Neural cell (in vitro differentiated cells): ENCODE data around the gene HJV. TPM values are rescaled to one million over a fixed set of nuclear protein-coding genes. Genes with fewer than 3 reads are reported as not detected.

Source experiments
- H2AFZ ChIP-seq: fragments of 200-600, 300-800 bp; sonication (generic), shearing (Covaris generic); 2 replicates; pipeline ENCODE4 v1.6.0; 2014; ENCODE audit warnings: low read depth, mild to moderate bottlenecking, antibody characterized with exemption, low read length, moderate library complexity
- H3F3A ChIP-seq: fragments of 200-600 bp; shearing (Covaris generic); 2 replicates; pipeline ENCODE4 v1.6.1; 2016; ENCODE audit warnings: mild to moderate bottlenecking, moderate library complexity, mixed read lengths, antibody characterized with exemption, low read length; ENCODE audit not compliant: insufficient read depth, poor library complexity, severe bottlenecking
- H3K27ac ChIP-seq: fragments of 200-600, 300-800 bp; sonication (generic), shearing (Covaris generic); 2 replicates; pipeline ENCODE4 v1.5.1; 2014; ENCODE audit warnings: mild to moderate bottlenecking, low read length, moderate library complexity
- H3K27me3 ChIP-seq: fragments of 300-800, 200-600 bp; sonication (generic), shearing (Covaris generic); 2 replicates; pipeline ENCODE4 v1.6.0; 2014; ENCODE audit warnings: mild to moderate bottlenecking, low read depth, low read length, moderate library complexity; ENCODE audit not compliant: insufficient read depth
- H3K36me3 ChIP-seq: fragments of 300-800, 200-600 bp; sonication (generic), shearing (Covaris generic); 2 replicates; pipeline ENCODE4 v1.5.1; 2014; ENCODE audit warnings: mild to moderate bottlenecking, antibody characterized with exemption, low read length, moderate library complexity; ENCODE audit not compliant: insufficient read depth
- H3K4me2 ChIP-seq: fragments of 300-800, 200-600 bp; sonication (generic), shearing (Covaris generic); 2 replicates; pipeline ENCODE4 v1.6.0; 2014; ENCODE audit warnings: mild to moderate bottlenecking, low read length
- H3K4me3 ChIP-seq: fragments of 300-800, 200-600 bp; sonication (generic), shearing (Covaris generic); 2 replicates; pipeline ENCODE4 v1.5.1; 2014; ENCODE audit warnings: mild to moderate bottlenecking, low read length, moderate library complexity
- H3K79me2 ChIP-seq: fragments of 200-600 bp; shearing (Covaris generic); replicated peaks from 2 replicates; pipeline ENCODE4 v1.6.0; 2014; ENCODE audit warnings: mild to moderate bottlenecking, low read length, moderate library complexity; ENCODE audit not compliant: insufficient read depth
- H3K9ac ChIP-seq: fragments of 300-800, 200-600 bp; sonication (generic), shearing (Covaris generic); 2 replicates; pipeline ENCODE4 v1.6.1; 2016; ENCODE audit warnings: mild to moderate bottlenecking, low read length, mixed read lengths
- H3K9me2 ChIP-seq: fragments of 200-600 bp; shearing (Covaris generic); 2 replicates; pipeline ENCODE4 v1.6.1; 2016; ENCODE audit warnings: mild to moderate bottlenecking, low read length, mixed read lengths; ENCODE audit not compliant: insufficient read depth
- H3K9me3 ChIP-seq: fragments of 200-600, 300-800 bp; sonication (generic), shearing (Covaris generic); 2 replicates; pipeline ENCODE4 v1.6.1; 2016; ENCODE audit warnings: mild to moderate bottlenecking, mixed run types, low read length, moderate library complexity, mixed read lengths
- H4K20me1 ChIP-seq: fragments of 200-600 bp; shearing (Covaris generic); 2 replicates; pipeline ENCODE4 v1.6.1; 2016; ENCODE audit warnings: mild to moderate bottlenecking, mixed run types; ENCODE audit not compliant: insufficient read depth
- EP300 ChIP-seq: fragments of 450-650 bp; conservative IDR thresholded peaks from 2 replicates; pipeline ENCODE4 v1.6.1; 2014; ENCODE audit warnings: antibody characterized with exemption, mild to moderate bottlenecking, moderate library complexity; ENCODE audit not compliant: poor library complexity, severe bottlenecking
- EZH2 ChIP-seq: fragments of 200-600, 300-800 bp; shearing (Covaris generic), sonication (generic); IDR thresholded peaks from 2 replicates; pipeline ENCODE4 v1.6.1; 2014; ENCODE audit warnings: antibody characterized with exemption, low read length, borderline replicate concordance, mild to moderate bottlenecking; ENCODE audit not compliant: insufficient read depth, poor library complexity, severe bottlenecking
- MXI1 ChIP-seq: fragments of 450-650 bp; conservative IDR thresholded peaks from 2 replicates; pipeline ENCODE4 v1.6.1; 2014; ENCODE audit warnings: antibody characterized with exemption, mild to moderate bottlenecking; ENCODE audit not compliant: poor library complexity, severe bottlenecking
- POLR2AphosphoS5 ChIP-seq: IDR thresholded peaks from 2 replicates; pipeline ENCODE4 v1.6.1; 2012
- RAD21 ChIP-seq: fragments of 450-650 bp; conservative IDR thresholded peaks from 2 replicates; pipeline ENCODE4 v1.6.1; 2014; ENCODE audit warnings: antibody characterized with exemption, mild to moderate bottlenecking, moderate library complexity
- SMC3 ChIP-seq: fragments of 450-650 bp; conservative IDR thresholded peaks from 2 replicates; pipeline ENCODE4 v1.6.1; 2014; ENCODE audit warnings: antibody characterized with exemption, mild to moderate bottlenecking, moderate library complexity; ENCODE audit not compliant: poor library complexity
- TAF1 ChIP-seq: IDR thresholded peaks from 2 replicates; pipeline ENCODE4 v1.6.1; 2012; ENCODE audit warnings: low read depth
- polyA plus RNA-seq: library from polyadenylated mRNA; depleted of rRNA; stranded (reverse); fragments of >200 nt; gene quantifications from 2 replicates; pipeline ENCODE4 v1.2.3, GENCODE V29; 2014
- TF ChIP-seq, protein P1 (sequence below): fragments of 450-650 bp; IDR thresholded peaks from 2 replicates; pipeline ENCODE4 v1.5.1; 2014; ENCODE audit warnings: antibody characterized with exemption, mild to moderate bottlenecking, moderate library complexity; ENCODE audit not compliant: poor library complexity, severe bottlenecking
- TF ChIP-seq, protein P2 (sequence below): IDR thresholded peaks from 2 replicates; pipeline ENCODE4 v1.6.1; 2012; ENCODE audit warnings: borderline replicate concordance

The HJV gene
- polyA plus RNA-seq, 1 donor from 2014 or later = not detected

- H3K27ac ChIP-seq = peak overlapping the region; percentile 59
- H3K9me2 ChIP-seq = no peaks in the 10 kb centered on the region
- no peaks in the 10 kb centered on the region for H3K27me3 ChIP-seq
- no peaks in the 10 kb centered on the region for H4K20me1 ChIP-seq
- H3K9me3 ChIP-seq = no peaks in the 10 kb centered on the region
- no peaks in the 10 kb centered on the region for H3K79me2 ChIP-seq
- peak overlapping the region; percentile 67 for H3K4me2 ChIP-seq
- no peak overlapping the region for H2AFZ ChIP-seq
- TF ChIP-seq SMC3 (no peak), RAD21 (no peak), TAF1 (no peak), POLR2AphosphoS5 (no peak), MXI1 (no peak), EP300 (no peak), EZH2 (no peak)
- TF ChIP-seq, protein P1, sequence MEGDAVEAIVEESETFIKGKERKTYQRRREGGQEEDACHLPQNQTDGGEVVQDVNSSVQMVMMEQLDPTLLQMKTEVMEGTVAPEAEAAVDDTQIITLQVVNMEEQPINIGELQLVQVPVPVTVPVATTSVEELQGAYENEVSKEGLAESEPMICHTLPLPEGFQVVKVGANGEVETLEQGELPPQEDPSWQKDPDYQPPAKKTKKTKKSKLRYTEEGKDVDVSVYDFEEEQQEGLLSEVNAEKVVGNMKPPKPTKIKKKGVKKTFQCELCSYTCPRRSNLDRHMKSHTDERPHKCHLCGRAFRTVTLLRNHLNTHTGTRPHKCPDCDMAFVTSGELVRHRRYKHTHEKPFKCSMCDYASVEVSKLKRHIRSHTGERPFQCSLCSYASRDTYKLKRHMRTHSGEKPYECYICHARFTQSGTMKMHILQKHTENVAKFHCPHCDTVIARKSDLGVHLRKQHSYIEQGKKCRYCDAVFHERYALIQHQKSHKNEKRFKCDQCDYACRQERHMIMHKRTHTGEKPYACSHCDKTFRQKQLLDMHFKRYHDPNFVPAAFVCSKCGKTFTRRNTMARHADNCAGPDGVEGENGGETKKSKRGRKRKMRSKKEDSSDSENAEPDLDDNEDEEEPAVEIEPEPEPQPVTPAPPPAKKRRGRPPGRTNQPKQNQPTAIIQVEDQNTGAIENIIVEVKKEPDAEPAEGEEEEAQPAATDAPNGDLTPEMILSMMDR = no peak
- TF ChIP-seq, protein P2, sequence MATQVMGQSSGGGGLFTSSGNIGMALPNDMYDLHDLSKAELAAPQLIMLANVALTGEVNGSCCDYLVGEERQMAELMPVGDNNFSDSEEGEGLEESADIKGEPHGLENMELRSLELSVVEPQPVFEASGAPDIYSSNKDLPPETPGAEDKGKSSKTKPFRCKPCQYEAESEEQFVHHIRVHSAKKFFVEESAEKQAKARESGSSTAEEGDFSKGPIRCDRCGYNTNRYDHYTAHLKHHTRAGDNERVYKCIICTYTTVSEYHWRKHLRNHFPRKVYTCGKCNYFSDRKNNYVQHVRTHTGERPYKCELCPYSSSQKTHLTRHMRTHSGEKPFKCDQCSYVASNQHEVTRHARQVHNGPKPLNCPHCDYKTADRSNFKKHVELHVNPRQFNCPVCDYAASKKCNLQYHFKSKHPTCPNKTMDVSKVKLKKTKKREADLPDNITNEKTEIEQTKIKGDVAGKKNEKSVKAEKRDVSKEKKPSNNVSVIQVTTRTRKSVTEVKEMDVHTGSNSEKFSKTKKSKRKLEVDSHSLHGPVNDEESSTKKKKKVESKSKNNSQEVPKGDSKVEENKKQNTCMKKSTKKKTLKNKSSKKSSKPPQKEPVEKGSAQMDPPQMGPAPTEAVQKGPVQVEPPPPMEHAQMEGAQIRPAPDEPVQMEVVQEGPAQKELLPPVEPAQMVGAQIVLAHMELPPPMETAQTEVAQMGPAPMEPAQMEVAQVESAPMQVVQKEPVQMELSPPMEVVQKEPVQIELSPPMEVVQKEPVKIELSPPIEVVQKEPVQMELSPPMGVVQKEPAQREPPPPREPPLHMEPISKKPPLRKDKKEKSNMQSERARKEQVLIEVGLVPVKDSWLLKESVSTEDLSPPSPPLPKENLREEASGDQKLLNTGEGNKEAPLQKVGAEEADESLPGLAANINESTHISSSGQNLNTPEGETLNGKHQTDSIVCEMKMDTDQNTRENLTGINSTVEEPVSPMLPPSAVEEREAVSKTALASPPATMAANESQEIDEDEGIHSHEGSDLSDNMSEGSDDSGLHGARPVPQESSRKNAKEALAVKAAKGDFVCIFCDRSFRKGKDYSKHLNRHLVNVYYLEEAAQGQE = no peak
- H3K9ac ChIP-seq = peak overlapping the region; percentile 54
- peak overlapping the region; percentile 83 for H3K4me3 ChIP-seq
- H3K36me3 ChIP-seq = no peaks in the 10 kb centered on the region
- peaks cover 9% of the 10 kb centered on the region for H3F3A ChIP-seq
Observed at GRCh38 chr1:146036241-146036964, 14.9 kb upstream of the HJV start.

DNA sequence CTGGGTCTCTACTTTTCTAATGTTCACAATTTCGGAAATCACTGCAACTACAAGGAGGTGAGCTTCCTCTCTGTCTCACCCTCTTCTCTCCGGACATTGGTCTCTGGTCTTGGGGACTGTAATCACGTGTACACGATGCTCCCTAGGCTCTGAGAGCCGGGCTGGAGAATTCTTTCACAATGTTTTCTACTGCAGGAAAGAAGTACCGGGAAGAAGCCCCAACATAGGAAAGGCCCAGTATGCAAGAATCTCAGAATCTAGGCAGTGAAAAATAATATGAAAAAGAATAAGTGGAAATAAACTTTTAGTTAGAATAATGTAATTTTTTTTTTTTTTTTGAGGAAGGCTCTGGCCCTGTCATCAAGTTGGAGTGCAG is 13.5 kb upstream of the HJV start:
- Histone ChIP-seq H4K20me1 (no peaks in the 10 kb centered on the region), H3K9me3 (no peaks in the 10 kb centered on the region), H2AFZ (no peak overlapping the region), H3K27ac (no peak overlapping the region), H3K4me3 (peak overlapping the region; percentile 83), H3F3A (peaks cover 9% of the 10 kb centered on the region), H3K9ac (peak overlapping the region; percentile 25), H3K4me2 (no peak overlapping the region), H3K27me3 (no peaks in the 10 kb centered on the region), H3K9me2 (no peaks in the 10 kb centered on the region), H3K79me2 (no peaks in the 10 kb centered on the region), H3K36me3 (no peaks in the 10 kb centered on the region)
- TF ChIP-seq POLR2AphosphoS5 = no peak
- TF ChIP-seq, protein P2 = no peak
- TF ChIP-seq SMC3 = no peak
